ENCODE results near the gene CYREN. TPM values are rescaled to one million over a fixed set of nuclear protein-coding genes. Genes with fewer than 3 reads are reported as not detected.

The CYREN gene
- total and polyA plus RNA-seq, 9 of the 15 experiments (the other 6 are each of a cell fraction or from before 2014, with no cell fraction given): 13.9 to 108 (median 88.8) TPM

GRCh38 chr7:135170274-135170997 lies at the start of gene CYREN (continued):
- TF ChIP-seq ZNF324 (CRISPR knock-in tag; IDR thresholded peaks at IDR 0.05) (0 out of 2 replicates have a peak, but pooled peaks have one; percentile 24), ZNF449 (CRISPR knock-in tag; IDR thresholded peaks at IDR 0.05) (no peak), SMARCA4 (IDR thresholded peaks at IDR 0.05) (no peak), TAF15 (IDR thresholded peaks at IDR 0.05; ENCODE audit: low read depth, low read length) (no peak), SIX5 (IDR thresholded peaks at IDR 0.05; ENCODE audit: borderline replicate concordance in 1 of 2, insufficient read depth in 1 of 2, low read depth in 1 of 2, low read length in 2 of 2) (peak; percentile 2 to 35; a peak in 2 of 4 replicates), MEF2A (IDR thresholded peaks at IDR 0.05; ENCODE audit: control insufficient read depth, low read depth, low read length) (no peak), ARHGAP35 (IDR thresholded peaks at IDR 0.05; ENCODE audit: partially characterized antibody) (no peak), CREB3 (tag; conservative IDR thresholded peaks at IDR 0.05; ENCODE audit: low read depth) (no peak), CHD1 (IDR thresholded peaks at IDR 0.05; ENCODE audit: low read length) (peak; percentile 96), ZNF280A (IDR thresholded peaks at IDR 0.05; ENCODE audit: low read depth, partially characterized antibody) (no peak), DLX4 (CRISPR knock-in tag; IDR thresholded peaks at IDR 0.05) (no peak), SMAD2 (IDR thresholded peaks at IDR 0.05; ENCODE audit: low read depth, low read length) (no peak), ZKSCAN3 (CRISPR knock-in tag; IDR thresholded peaks at IDR 0.05) (no peak), MIER1 (IDR thresholded peaks at IDR 0.05; ENCODE audit: low read depth) (no peak), PRDM10 (IDR thresholded peaks at IDR 0.05; ENCODE audit: partially characterized antibody) (peak; percentile 95), CBX2 (IDR thresholded peaks at IDR 0.05; ENCODE audit: insufficient read depth, low read length, poor library complexity, severe bottlenecking) (no peak), ZNF764 (CRISPR knock-in tag; IDR thresholded peaks at IDR 0.05; ENCODE audit: low read depth) (no peak; the same call in 1 of the 2 replicates)
